Stimulated activated CD4-positive, alpha-beta T cell treated with anti-CD3 and anti-CD28 coated beads, TNF-alpha, amount 100 ng/mL, for 24 hours (primary cell): ENCODE results near the gene CDC37.
A peak's percentile ranks its signal among the peaks of the same experiment; 100 is the strongest.

ENCODE experiments used
- DNase-seq, 3 experiments: peaks; one replicate each; pipeline ENCODE4 v3.0.0-alpha.2; 2020; ENCODE audit warnings: low read depth in 3 of 3

The CDC37 gene

GRCh38 chr19:10403137-10404021, at the start of gene CDC37:
Gene CDC37 (minus strand): TSS chr19:10403542. CDS start chr19:10403479, 63 bp downstream.
- DNase-seq, result peak; percentile 95 to 98 (median 96)

- no peak for DNase-seq
Observed at GRCh38 chr19:10450853-10451609, 47.7 kb upstream of the CDC37 start.

GRCh38 chr19:10450191-10450852, 47.0 kb upstream of the CDC37 start:
- DNase-seq, result no peak

GRCh38 chr19:10449037-10449436, 45.7 kb upstream of the CDC37 start:
- DNase-seq, result no peak

GRCh38 chr19:10442698-10443097, 39.4 kb upstream of the CDC37 start:
- no peak for DNase-seq

GRCh38 chr19:10439588-10439987, 36.2 kb upstream of the CDC37 start:
- DNase-seq, result no peak

- DNase-seq, result no peak
Observed at GRCh38 chr19:10433131-10433536, 29.8 kb upstream of the CDC37 start.

- no peak for DNase-seq
Observed at GRCh38 chr19:10432736-10433130, 29.4 kb upstream of the CDC37 start.

- no peak for DNase-seq
Observed at GRCh38 chr19:10431943-10432735, 28.8 kb upstream of the CDC37 start.

- DNase-seq, result no peak
Observed at GRCh38 chr19:10431254-10431942, 28.1 kb upstream of the CDC37 start.

- no peak for DNase-seq
Observed at GRCh38 chr19:10430505-10431253, 27.3 kb upstream of the CDC37 start.

GRCh38 chr19:10428996-10429381, 25.6 kb upstream of the CDC37 start:
- no peak for DNase-seq

- DNase-seq, result no peak
Observed at GRCh38 chr19:10427169-10427568, 23.8 kb upstream of the CDC37 start.

GRCh38 chr19:10424011-10424637, 20.8 kb upstream of the CDC37 start:
- peak in 1 of 3 experiments; percentile 66 for DNase-seq

GRCh38 chr19:10422846-10423245, 19.5 kb upstream of the CDC37 start:
- DNase-seq, result no peak

GRCh38 chr19:10422046-10422461, 18.7 kb upstream of the CDC37 start:
- DNase-seq, result no peak

GRCh38 chr19:10421240-10422045, 18.1 kb upstream of the CDC37 start:
- no peak for DNase-seq

GRCh38 chr19:10420444-10421239, 17.3 kb upstream of the CDC37 start, which contains the start of gene PDE4A:
Gene PDE4A (plus strand): TSS chr19:10420538. CDS start chr19:10420765, 227 bp downstream.
- DNase-seq, result peak in 1 of 3 experiments; percentile 64
